Upper lobe of right lung (tissue), 1 donor: ENCODE measurements around the gene GP9. TPM values are rescaled to one million over a fixed set of nuclear protein-coding genes. Genes with fewer than 3 reads are reported as not detected.
"Not testable (repeated sequence)": the region's sequence is repeated elsewhere in the genome, so short reads cannot be mapped to it uniquely, and the experiment has no call there.

Experiments
- ATAC-seq: fragments of 200-7000 bp; cut with Tn5 transposase; one replicate; pipeline ENCODE4 v1.9.1; 2020; ENCODE audit warnings: mild to moderate bottlenecking, moderate library complexity
- DNase-seq: peaks from one replicate; pipeline ENCODE4 v3.0.0-alpha.2; 2020
- H3K27ac ChIP-seq: fragments of 200-600 bp; one replicate; pipeline ENCODE4 v1.8.0; 2022
- H3K27me3 ChIP-seq: fragments of 200-600 bp; one replicate; pipeline ENCODE4 v1.8.0; 2022; ENCODE audit warnings: mild to moderate bottlenecking
- H3K36me3 ChIP-seq: fragments of 200-600 bp; one replicate; pipeline ENCODE4 v1.8.0; 2022
- H3K4me1 ChIP-seq: fragments of 200-600 bp; one replicate; pipeline ENCODE4 v1.8.0; 2022
- H3K4me3 ChIP-seq: fragments of 200-600 bp; one replicate; pipeline ENCODE4 v1.8.0; 2022; ENCODE audit warnings: mild to moderate bottlenecking
- H3K9me3 ChIP-seq: fragments of 200-600 bp; one replicate; pipeline ENCODE4 v1.8.0; 2022
- CTCF ChIP-seq: fragments of 200-600 bp; IDR thresholded peaks from one replicate; pipeline ENCODE4 v1.8.0; 2022; ENCODE audit warnings: antibody characterized with exemption
- intact Hi-C: fragments of 100-400 bp; cut with DNase I; formaldehyde crosslinking; loops from one replicate; pipeline ENCODE4 v1.11.0; 2022
- total RNA-seq: library from RNA; stranded (reverse); fragmentation: NEBNext Ultra II Directional; extraction: Animal tissue kit (Norgen Biotek cat#: 25700); gene quantifications from one replicate; pipeline ENCODE4 v1.2.1, GENCODE V29; 2021
- donor health status: DM: no; HTN: yes; CAD: no; lungs with severe emphysema.

The GP9 gene
- total RNA-seq, 1 donor from 2014 or later: 1.2 TPM

- H3K27ac ChIP-seq: no peak overlapping the region
- no peak overlapping the region for H3K4me3 ChIP-seq
- no peaks in the 10 kb centered on the region for H3K9me3 ChIP-seq
- H3K36me3 ChIP-seq: peaks cover 23% of the 10 kb centered on the region
- peaks cover 7% of the 10 kb centered on the region for H3K4me1 ChIP-seq
- TF ChIP-seq CTCF: no peak
- no peak for ATAC-seq
- intact Hi-C loops: no loop called here
- no peaks in the 10 kb centered on the region for H3K27me3 ChIP-seq
- no peak for DNase-seq
These were observed 45.7 kb downstream of the GP9 start for GRCh38 chr3:129106320-129106719.

GRCh38 chr3:129106866-129107565 lies 46.4 kb downstream of the GP9 start:
- Histone ChIP-seq H3K36me3 (peaks cover 23% of the 10 kb centered on the region), H3K9me3 (no peaks in the 10 kb centered on the region), H3K4me1 (peaks cover 7% of the 10 kb centered on the region), H3K27me3 (no peaks in the 10 kb centered on the region), H3K4me3 (no peak overlapping the region), H3K27ac (no peak overlapping the region)
- intact Hi-C loops: no loop called here
- ATAC-seq: no peak
- no peak for TF ChIP-seq CTCF
- DNase-seq: no peak

- DNase-seq (no peak), ATAC-seq (no peak)
- no peak for TF ChIP-seq CTCF
- intact Hi-C loops: no loop called here
- H3K27ac ChIP-seq: no peak overlapping the region
- H3K4me1 ChIP-seq: peaks cover 7% of the 10 kb centered on the region
- no peaks in the 10 kb centered on the region for H3K9me3 ChIP-seq
- no peaks in the 10 kb centered on the region for H3K27me3 ChIP-seq
- H3K36me3 ChIP-seq: peaks cover 28% of the 10 kb centered on the region
- H3K4me3 ChIP-seq: no peak overlapping the region
These were observed 47.2 kb downstream of the GP9 start for GRCh38 chr3:129107793-129108192.

GRCh38 chr3:129111076-129111780 lies 50.6 kb downstream of the GP9 start:
- H3K9me3 ChIP-seq, H3K4me3 ChIP-seq, DNase-seq, intact Hi-C loops, H3K27me3 ChIP-seq, ATAC-seq, H3K27ac ChIP-seq: not testable (repeated sequence)
- Histone ChIP-seq H3K4me1 (peaks cover 17% of the 10 kb centered on the region), H3K36me3 (peaks cover 35% of the 10 kb centered on the region)

Other genes with a start within 250 kb of the GP9 start
- gene ACAD9, start 181.2 kb upstream of the GP9 start, total RNA-seq: 43.0 TPM
- gene CFAP92, start 66.7 kb upstream of the GP9 start, total RNA-seq: 1.9 TPM
- 17.2 TPM for gene EFCC1, start 59.5 kb upstream of the GP9 start, total RNA-seq
- gene RAB43, start 61.0 kb downstream of the GP9 start, total RNA-seq: 38.9 TPM
- 30.3 TPM for gene ISY1, start 100.3 kb downstream of the GP9 start, total RNA-seq
- gene CNBP, start 123.1 kb downstream of the GP9 start, total RNA-seq: 314 TPM
- gene COPG1, start 188.8 kb downstream of the GP9 start, total RNA-seq: 149 TPM
- gene HMCES, start 218.1 kb downstream of the GP9 start, total RNA-seq: 34.8 TPM